ENCODE results near the gene SPACA7. TPM values are rescaled to one million over a fixed set of nuclear protein-coding genes. Genes with fewer than 3 reads are reported as not detected.

The SPACA7 gene
- not detected for polyA plus RNA-seq (2012; ENCODE audit: insufficient read depth, insufficient read length)

- no peak within 1 kb of the TSS for H3K4me3 ChIP-seq (ENCODE audit: low read length)
- no peak for DNase-seq (ENCODE audit: low read depth, low spot score)
Measured at GRCh38 chr13:112376050-112376681, at the start of gene SPACA7. SPACA7 (plus strand) TSS chr13:112376355; CDS start chr13:112376386, 31 bp downstream.

GRCh38 chr13:112326821-112327370 lies 49.3 kb upstream of the SPACA7 start:
- DNase-seq (ENCODE audit: low read depth, low spot score): no peak
- no peak overlapping the region for H3K4me3 ChIP-seq (ENCODE audit: low read length)

- DNase-seq (ENCODE audit: low read depth, low spot score): no peak
- no peak overlapping the region for H3K4me3 ChIP-seq (ENCODE audit: low read length)
Measured at GRCh38 chr13:112328936-112329335, 47.2 kb upstream of the SPACA7 start.

GRCh38 chr13:112329376-112329775 lies 46.8 kb upstream of the SPACA7 start:
- H3K4me3 ChIP-seq (ENCODE audit: low read length): no peak overlapping the region
- DNase-seq (ENCODE audit: low read depth, low spot score): no peak

GRCh38 chr13:112330066-112330465 lies 46.1 kb upstream of the SPACA7 start:
- no peak for DNase-seq (ENCODE audit: low read depth, low spot score)
- no peak overlapping the region for H3K4me3 ChIP-seq (ENCODE audit: low read length)

GRCh38 chr13:112330479-112331381 lies 45.4 kb upstream of the SPACA7 start:
- DNase-seq (ENCODE audit: low read depth, low spot score): no peak
- H3K4me3 ChIP-seq (ENCODE audit: low read length): no peak overlapping the region

GRCh38 chr13:112331675-112332074 lies 44.5 kb upstream of the SPACA7 start:
- H3K4me3 ChIP-seq (ENCODE audit: low read length): no peak overlapping the region
- no peak for DNase-seq (ENCODE audit: low read depth, low spot score)

- no peak overlapping the region for H3K4me3 ChIP-seq (ENCODE audit: low read length)
- no peak for DNase-seq (ENCODE audit: low read depth, low spot score)
Measured at GRCh38 chr13:112332727-112333126, 43.4 kb upstream of the SPACA7 start.

GRCh38 chr13:112333756-112334543 lies 42.2 kb upstream of the SPACA7 start:
- no peak for DNase-seq (ENCODE audit: low read depth, low spot score)
- H3K4me3 ChIP-seq (ENCODE audit: low read length): no peak overlapping the region

GRCh38 chr13:112335135-112335534 lies 41.0 kb upstream of the SPACA7 start:
- H3K4me3 ChIP-seq (ENCODE audit: low read length): no peak overlapping the region
- DNase-seq (ENCODE audit: low read depth, low spot score): no peak

- no peak for DNase-seq (ENCODE audit: low read depth, low spot score)
- H3K4me3 ChIP-seq (ENCODE audit: low read length): no peak overlapping the region
Measured at GRCh38 chr13:112341446-112341845, 34.7 kb upstream of the SPACA7 start.

GRCh38 chr13:112341976-112342735 lies 34.0 kb upstream of the SPACA7 start:
- no peak overlapping the region for H3K4me3 ChIP-seq (ENCODE audit: low read length)
- DNase-seq (ENCODE audit: low read depth, low spot score): no peak

GRCh38 chr13:112342841-112343361 lies 33.3 kb upstream of the SPACA7 start:
- no peak for DNase-seq (ENCODE audit: low read depth, low spot score)
- H3K4me3 ChIP-seq (ENCODE audit: low read length): no peak overlapping the region

- H3K4me3 ChIP-seq (ENCODE audit: low read length): no peak overlapping the region
- DNase-seq (ENCODE audit: low read depth, low spot score): no peak
Measured at GRCh38 chr13:112343591-112343990, 32.6 kb upstream of the SPACA7 start.

GRCh38 chr13:112345826-112346172 lies 30.4 kb upstream of the SPACA7 start:
- no peak overlapping the region for H3K4me3 ChIP-seq (ENCODE audit: low read length)
- DNase-seq (ENCODE audit: low read depth, low spot score): no peak

- no peak overlapping the region for H3K4me3 ChIP-seq (ENCODE audit: low read length)
- DNase-seq (ENCODE audit: low read depth, low spot score): no peak
Measured at GRCh38 chr13:112346173-112346898, 29.8 kb upstream of the SPACA7 start.

- DNase-seq (ENCODE audit: low read depth, low spot score): no peak
- H3K4me3 ChIP-seq (ENCODE audit: low read length): no peak overlapping the region
Measured at GRCh38 chr13:112346899-112347229, 29.3 kb upstream of the SPACA7 start.

GRCh38 chr13:112347986-112348385 lies 28.2 kb upstream of the SPACA7 start:
- no peak for DNase-seq (ENCODE audit: low read depth, low spot score)
- no peak overlapping the region for H3K4me3 ChIP-seq (ENCODE audit: low read length)

Data from Jurkat, Clone E6-1 (cell line).